ENCODE data around the gene CELSR3. TPM values are rescaled to one million over a fixed set of nuclear protein-coding genes. Genes with fewer than 3 reads are reported as not detected.

The CELSR3 gene
- total and polyA plus RNA-seq, 2 of the 4 experiments (the other 2 are of a cell fraction) = 0.18 to 0.63 TPM

GRCh38 chr3:48592519-48593087 lies 70.1 kb downstream of the CELSR3 start:
- Histone ChIP-seq H2BK5ac (ENCODE audit: low read depth, low read length, poor library complexity, severe bottlenecking) (no peak overlapping the region), H2BK15ac (ENCODE audit: low read depth, low read length) (no peak overlapping the region), H3K9ac (ENCODE audit: low read depth, low read length) (no peak overlapping the region), H3K23ac (ENCODE audit: low read depth, low read length) (peak overlapping the region; percentile 47), H3K4me1 (ENCODE audit: control insufficient read depth, insufficient read depth, low read length) (peaks cover 34% of the 10 kb centered on the region), H3K4ac (ENCODE audit: low read depth, low read length) (no peak overlapping the region; the same call in 1 of the 2 replicates), H4K5ac (ENCODE audit: low read depth, low read length) (no peak overlapping the region), H3K4me2 (ENCODE audit: low read depth, low read length) (no peak overlapping the region), H3K27me3 (ENCODE audit: control insufficient read depth, insufficient read depth, low read length) (no peaks in the 10 kb centered on the region), H3K9me1 (ENCODE audit: insufficient read depth, low read length) (peaks cover 54% of the 10 kb centered on the region), H3K36me3 (ENCODE audit: control insufficient read depth, insufficient read depth, low read length) (peaks cover 52% of the 10 kb centered on the region), H3K27ac (ENCODE audit: insufficient read depth, low read length) (no peak overlapping the region), H2BK20ac (ENCODE audit: low read depth, low read length) (no peak overlapping the region), H3K4me3 (ENCODE audit: insufficient read depth, low read depth, low read length) (no peak overlapping the region), H2AK9ac (replicated peaks; ENCODE audit: low read depth, low read length, poor library complexity) (peak overlapping the region; percentile 15), H3K14ac (replicated peaks; ENCODE audit: low read depth, low read length) (0 out of 2 replicates have a peak overlapping the region, but pooled peaks have one; percentile 36), H4K91ac (ENCODE audit: insufficient read depth, low read depth, low read length) (no peak overlapping the region; the same call in 1 of the 2 replicates), H3K79me1 (ENCODE audit: low read depth in 1 of 2, low read length in 2 of 2) (peaks cover 32 to 88% of the 10 kb centered on the region in 2 experiments), H3K18ac (ENCODE audit: low read depth, low read length) (no peak overlapping the region), H4K8ac (ENCODE audit: low read depth in 2 of 2, low read length in 2 of 2) (0 out of 4 replicates have a peak overlapping the region, but pooled peaks of 1 of the 2 experiments have one; percentile 13), H3K56ac (ENCODE audit: extremely low read depth, insufficient read depth, low read length) (no peak overlapping the region), H3K9me3 (ENCODE audit: control insufficient read depth, insufficient read depth, low read length) (no peaks in the 10 kb centered on the region), H2AFZ (replicated peaks; ENCODE audit: low read length, poor library complexity) (peak overlapping the region; percentile 28), H4K20me1 (ENCODE audit: insufficient read depth, low read length) (no peaks in the 10 kb centered on the region; the same call in 1 of the 2 replicates), H2AK5ac (ENCODE audit: low read depth, low read length) (peak overlapping the region; percentile 73), H2BK120ac (ENCODE audit: low read depth, low read length) (peak overlapping the region; percentile 16; the same call in 1 of the 2 replicates)
- ChIA-PET POLR2A (ENCODE audit: unreplicated experiment) (no interaction called here), CTCF (no interaction called here)
- in situ Hi-C loops (cut with MboI; ENCODE audit: low sequenced_read_pairs) (no loop called here), dilution Hi-C loops (cut with HindIII; ENCODE audit: low sequenced_read_pairs, unreplicated experiment) (no loop called here), intact Hi-C loops (cut with micrococcal nuclease) (no loop called here)
- ATAC-seq (ENCODE audit: low read depth) (no peak), DNase-seq (peak; percentile 13)
- 96% methylated on average over 16 of the region's 21 CpGs; no CpG with 5 or more reads in 1 of the 2 experiments for WGBS, 2 experiments (ENCODE audit: extremely low coverage in 2 of 2, insufficient read length in 1 of 2)
- TSS peak; percentile 79 for BruUV-seq (replicated peaks)
- no peak for TF ChIP-seq MAZ (IDR thresholded peaks at IDR 0.05; ENCODE audit: borderline replicate concordance, low read depth, low read length)
- TF ChIP-seq, protein P1, sequence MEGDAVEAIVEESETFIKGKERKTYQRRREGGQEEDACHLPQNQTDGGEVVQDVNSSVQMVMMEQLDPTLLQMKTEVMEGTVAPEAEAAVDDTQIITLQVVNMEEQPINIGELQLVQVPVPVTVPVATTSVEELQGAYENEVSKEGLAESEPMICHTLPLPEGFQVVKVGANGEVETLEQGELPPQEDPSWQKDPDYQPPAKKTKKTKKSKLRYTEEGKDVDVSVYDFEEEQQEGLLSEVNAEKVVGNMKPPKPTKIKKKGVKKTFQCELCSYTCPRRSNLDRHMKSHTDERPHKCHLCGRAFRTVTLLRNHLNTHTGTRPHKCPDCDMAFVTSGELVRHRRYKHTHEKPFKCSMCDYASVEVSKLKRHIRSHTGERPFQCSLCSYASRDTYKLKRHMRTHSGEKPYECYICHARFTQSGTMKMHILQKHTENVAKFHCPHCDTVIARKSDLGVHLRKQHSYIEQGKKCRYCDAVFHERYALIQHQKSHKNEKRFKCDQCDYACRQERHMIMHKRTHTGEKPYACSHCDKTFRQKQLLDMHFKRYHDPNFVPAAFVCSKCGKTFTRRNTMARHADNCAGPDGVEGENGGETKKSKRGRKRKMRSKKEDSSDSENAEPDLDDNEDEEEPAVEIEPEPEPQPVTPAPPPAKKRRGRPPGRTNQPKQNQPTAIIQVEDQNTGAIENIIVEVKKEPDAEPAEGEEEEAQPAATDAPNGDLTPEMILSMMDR (conservative IDR thresholded peaks at IDR 0.05; ENCODE audit: low read depth, low read length) = no peak
- TF ChIP-seq, protein P2, sequence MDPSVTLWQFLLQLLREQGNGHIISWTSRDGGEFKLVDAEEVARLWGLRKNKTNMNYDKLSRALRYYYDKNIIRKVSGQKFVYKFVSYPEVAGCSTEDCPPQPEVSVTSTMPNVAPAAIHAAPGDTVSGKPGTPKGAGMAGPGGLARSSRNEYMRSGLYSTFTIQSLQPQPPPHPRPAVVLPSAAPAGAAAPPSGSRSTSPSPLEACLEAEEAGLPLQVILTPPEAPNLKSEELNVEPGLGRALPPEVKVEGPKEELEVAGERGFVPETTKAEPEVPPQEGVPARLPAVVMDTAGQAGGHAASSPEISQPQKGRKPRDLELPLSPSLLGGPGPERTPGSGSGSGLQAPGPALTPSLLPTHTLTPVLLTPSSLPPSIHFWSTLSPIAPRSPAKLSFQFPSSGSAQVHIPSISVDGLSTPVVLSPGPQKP (IDR thresholded peaks at IDR 0.05; ENCODE audit: borderline replicate concordance, low read depth, low read length) = no peak
- TF ChIP-seq POLR2A (IDR thresholded peaks at IDR 0.05; ENCODE audit: low read depth, low read length) = no peak
- TF ChIP-seq, protein P3, sequence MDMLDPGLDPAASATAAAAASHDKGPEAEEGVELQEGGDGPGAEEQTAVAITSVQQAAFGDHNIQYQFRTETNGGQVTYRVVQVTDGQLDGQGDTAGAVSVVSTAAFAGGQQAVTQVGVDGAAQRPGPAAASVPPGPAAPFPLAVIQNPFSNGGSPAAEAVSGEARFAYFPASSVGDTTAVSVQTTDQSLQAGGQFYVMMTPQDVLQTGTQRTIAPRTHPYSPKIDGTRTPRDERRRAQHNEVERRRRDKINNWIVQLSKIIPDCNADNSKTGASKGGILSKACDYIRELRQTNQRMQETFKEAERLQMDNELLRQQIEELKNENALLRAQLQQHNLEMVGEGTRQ (IDR thresholded peaks at IDR 0.05; ENCODE audit: low read depth, low read length) = no peak
- no peak for TF ChIP-seq CHD1 (IDR thresholded peaks at IDR 0.05; ENCODE audit: low read depth, low read length)
- TF ChIP-seq MAFK (IDR thresholded peaks at IDR 0.05; ENCODE audit: low read depth, low read length) = no peak
- TF ChIP-seq RAD21 (IDR thresholded peaks at IDR 0.05; ENCODE audit: low read length) = no peak
- TF ChIP-seq MXI1 (IDR thresholded peaks at IDR 0.05; ENCODE audit: borderline replicate concordance, low read depth, low read length) = no peak
- TF ChIP-seq NFE2L2 (IDR thresholded peaks at IDR 0.05; ENCODE audit: low read depth, low read length) = no peak
- TF ChIP-seq RCOR1 (IDR thresholded peaks at IDR 0.05; ENCODE audit: insufficient replicate concordance, low read length) = no peak
